Loucy (cell line): ENCODE results near the gene KREMEN1.
"Not testable (repeated sequence)": the region's sequence is repeated elsewhere in the genome, so short reads cannot be mapped to it uniquely, and the experiment has no call there.

ENCODE experiments used
- H2AFZ ChIP-seq: fragments of 200-600 bp; sonication (generic); 2 replicates; pipeline ENCODE4 v1.6.0; 2016; ENCODE audit warnings: antibody characterized with exemption, mild to moderate bottlenecking, low read length, moderate library complexity
- H3F3A ChIP-seq: fragments of 200-600 bp; 2 replicates; pipeline ENCODE4 v1.6.0; 2016; ENCODE audit warnings: antibody characterized with exemption, low read depth, mild to moderate bottlenecking
- H3K27me3 ChIP-seq: fragments of 200-600 bp; sonication (generic); 2 replicates; pipeline ENCODE4 v1.6.1; 2014; ENCODE audit warnings: low read length, mild to moderate bottlenecking; ENCODE audit not compliant: insufficient read depth, poor library complexity, severe bottlenecking
- H3K36me3 ChIP-seq: fragments of 200-600 bp; sonication (generic); 2 replicates; pipeline ENCODE4 v1.6.1; 2016; ENCODE audit warnings: low read length; ENCODE audit not compliant: insufficient read depth
- H3K4me1 ChIP-seq: fragments of 200-600 bp; sonication (generic); 2 replicates; pipeline ENCODE4 v1.5.1; 2014; ENCODE audit warnings: low read length, mild to moderate bottlenecking; ENCODE audit not compliant: insufficient read depth, poor library complexity, severe bottlenecking
- H3K4me2 ChIP-seq: fragments of 200-600 bp; sonication (generic); 2 replicates; pipeline ENCODE4 v1.6.0; 2014; ENCODE audit warnings: antibody characterized with exemption, low read length, low read depth, mild to moderate bottlenecking; ENCODE audit not compliant: poor library complexity, severe bottlenecking
- H3K4me3 ChIP-seq: fragments of 200-600 bp; sonication (generic); 2 replicates; pipeline ENCODE4 v1.5.1; 2014; ENCODE audit warnings: low read length, mild to moderate bottlenecking, mixed read lengths; ENCODE audit not compliant: poor library complexity, severe bottlenecking
- H3K79me2 ChIP-seq: fragments of 200-600 bp; sonication (generic); 2 replicates; pipeline ENCODE4 v1.6.1; 2014; ENCODE audit warnings: low read length; ENCODE audit not compliant: insufficient read depth
- H3K9ac ChIP-seq: fragments of 200-600 bp; sonication (generic); 2 replicates; pipeline ENCODE4 v1.6.0; 2014; ENCODE audit warnings: mild to moderate bottlenecking, low read depth, low read length, moderate library complexity; ENCODE audit not compliant: poor library complexity, severe bottlenecking
- H3K9me2 ChIP-seq: fragments of 200-600 bp; sonication (generic); replicated peaks from 2 replicates; pipeline ENCODE4 v1.6.1; 2016; ENCODE audit warnings: low read depth, low read length, mixed read lengths
- H3K9me3 ChIP-seq: fragments of 200-600 bp; sonication (generic); 2 replicates; pipeline ENCODE4 v1.6.1; 2014; ENCODE audit warnings: mild to moderate bottlenecking, antibody characterized with exemption, low read length, low read depth; ENCODE audit not compliant: insufficient read depth
- H4K20me1 ChIP-seq: fragments of 200-600 bp; sonication (generic); 2 replicates; pipeline ENCODE4 v1.6.0; 2014; ENCODE audit warnings: antibody characterized with exemption, low read length, mild to moderate bottlenecking; ENCODE audit not compliant: insufficient read depth, poor library complexity, severe bottlenecking
- EZH2phosphoT487 ChIP-seq: fragments of 200-600 bp; IDR thresholded peaks from 2 replicates; pipeline ENCODE4 v1.6.1; 2018; ENCODE audit warnings: antibody characterized with exemption, mild to moderate bottlenecking, moderate library complexity, borderline replicate concordance
- TF ChIP-seq, protein P1 (sequence below): fragments of 200-600 bp; sonication (generic); conservative IDR thresholded peaks from 2 replicates; pipeline ENCODE4 v1.5.1; 2014; ENCODE audit warnings: mild to moderate bottlenecking, antibody characterized with exemption, low read length

The KREMEN1 gene

DNA sequence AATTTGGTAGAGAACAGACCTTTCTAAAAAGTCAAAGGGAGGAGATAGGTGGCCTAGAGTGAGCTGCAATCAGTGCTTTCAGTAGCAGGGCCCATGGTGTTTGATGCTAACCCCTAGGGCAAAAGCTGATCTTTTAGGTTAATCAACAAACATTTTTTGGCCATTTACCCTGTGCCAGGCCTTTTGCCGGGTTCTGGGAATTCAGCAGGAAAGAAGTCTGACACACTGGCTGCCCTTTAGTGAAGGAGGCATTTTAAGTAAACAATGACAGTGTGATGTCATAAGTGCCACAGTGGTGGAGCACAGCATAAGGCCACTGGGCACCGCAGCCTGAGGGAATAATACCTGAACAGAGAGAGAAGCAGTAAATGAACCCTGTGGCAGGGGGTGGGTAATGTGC, 40.3 kb upstream of the KREMEN1 start:
- Histone ChIP-seq H4K20me1 (no peaks in the 10 kb centered on the region), H3K27me3 (no peaks in the 10 kb centered on the region), H3K9ac (no peak overlapping the region), H3F3A (no peaks in the 10 kb centered on the region), H3K4me1 (peaks cover 33% of the 10 kb centered on the region), H3K9me2 (no peaks in the 10 kb centered on the region), H3K4me3 (no peak overlapping the region), H3K9me3 (no peaks in the 10 kb centered on the region), H3K79me2 (peaks cover 3% of the 10 kb centered on the region; the same call in 1 of the 2 replicates), H3K36me3 (no peaks in the 10 kb centered on the region), H2AFZ (no peak overlapping the region), H3K4me2 (no peak overlapping the region)
- TF ChIP-seq, protein P1, sequence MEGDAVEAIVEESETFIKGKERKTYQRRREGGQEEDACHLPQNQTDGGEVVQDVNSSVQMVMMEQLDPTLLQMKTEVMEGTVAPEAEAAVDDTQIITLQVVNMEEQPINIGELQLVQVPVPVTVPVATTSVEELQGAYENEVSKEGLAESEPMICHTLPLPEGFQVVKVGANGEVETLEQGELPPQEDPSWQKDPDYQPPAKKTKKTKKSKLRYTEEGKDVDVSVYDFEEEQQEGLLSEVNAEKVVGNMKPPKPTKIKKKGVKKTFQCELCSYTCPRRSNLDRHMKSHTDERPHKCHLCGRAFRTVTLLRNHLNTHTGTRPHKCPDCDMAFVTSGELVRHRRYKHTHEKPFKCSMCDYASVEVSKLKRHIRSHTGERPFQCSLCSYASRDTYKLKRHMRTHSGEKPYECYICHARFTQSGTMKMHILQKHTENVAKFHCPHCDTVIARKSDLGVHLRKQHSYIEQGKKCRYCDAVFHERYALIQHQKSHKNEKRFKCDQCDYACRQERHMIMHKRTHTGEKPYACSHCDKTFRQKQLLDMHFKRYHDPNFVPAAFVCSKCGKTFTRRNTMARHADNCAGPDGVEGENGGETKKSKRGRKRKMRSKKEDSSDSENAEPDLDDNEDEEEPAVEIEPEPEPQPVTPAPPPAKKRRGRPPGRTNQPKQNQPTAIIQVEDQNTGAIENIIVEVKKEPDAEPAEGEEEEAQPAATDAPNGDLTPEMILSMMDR, result no peak
- TF ChIP-seq EZH2phosphoT487, result no peak

DNA sequence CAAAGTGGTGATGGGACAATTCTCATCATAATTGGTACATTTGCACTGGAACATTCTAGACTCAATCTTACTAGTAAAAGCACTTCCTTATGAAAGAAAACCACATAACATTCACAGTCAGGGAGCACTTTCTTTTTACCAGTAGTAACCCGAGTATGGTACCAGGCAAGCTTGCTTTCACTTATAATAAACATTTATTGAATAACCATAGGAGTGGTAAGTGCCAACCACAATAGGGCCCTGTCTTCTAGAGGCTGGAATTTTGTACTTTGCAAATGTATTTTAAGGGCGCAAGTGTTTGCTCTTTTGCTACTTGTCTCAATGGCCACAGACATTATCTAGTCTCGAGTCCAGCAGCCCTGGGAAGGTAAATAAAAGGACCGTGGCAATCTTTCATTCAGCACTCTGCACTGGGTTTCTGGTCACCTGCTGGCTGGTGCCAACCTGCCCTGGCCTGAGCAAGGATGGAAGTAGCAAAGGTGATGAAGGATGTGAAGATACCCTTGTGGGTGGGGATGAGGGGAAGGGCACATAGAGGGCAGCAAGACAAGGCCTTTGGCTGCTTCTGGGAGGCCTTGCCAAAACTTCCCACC, 35.4 kb upstream of the KREMEN1 start:
- H3K4me3 ChIP-seq, result no peak overlapping the region
- no peak overlapping the region for H3K4me2 ChIP-seq
- peaks cover 3% of the 10 kb centered on the region; the same call in 1 of the 2 replicates for H3K79me2 ChIP-seq
- H3K4me1 ChIP-seq, result peaks cover 24% of the 10 kb centered on the region
- no peak overlapping the region for H3K9ac ChIP-seq
- TF ChIP-seq, protein P1, result no peak
- no peak for TF ChIP-seq EZH2phosphoT487
- no peaks in the 10 kb centered on the region for H3K9me2 ChIP-seq
- no peaks in the 10 kb centered on the region for H3K9me3 ChIP-seq
- H2AFZ ChIP-seq, result no peak overlapping the region
- no peaks in the 10 kb centered on the region for H3K27me3 ChIP-seq
- H4K20me1 ChIP-seq, result no peaks in the 10 kb centered on the region
- no peaks in the 10 kb centered on the region for H3F3A ChIP-seq
- H3K36me3 ChIP-seq, result no peaks in the 10 kb centered on the region

DNA sequence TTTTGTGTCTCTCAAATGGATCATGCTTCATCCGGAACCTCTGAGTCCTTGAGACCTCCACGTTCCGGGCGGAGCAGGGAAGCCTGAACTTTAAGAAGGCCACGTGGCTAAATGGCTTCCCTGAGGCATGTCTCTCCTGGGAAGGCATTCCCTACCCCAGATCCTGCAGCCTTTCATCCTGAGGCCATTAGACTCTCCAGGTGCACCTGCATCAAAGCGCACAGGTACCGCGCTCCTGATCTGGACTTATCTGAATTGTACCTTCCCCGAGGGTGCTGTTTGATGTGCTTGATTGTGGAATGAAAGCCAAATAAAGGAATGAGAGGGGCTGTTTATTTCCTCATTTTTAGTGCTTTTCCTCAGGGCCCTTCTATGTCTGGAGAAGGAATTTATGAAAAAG, 33.7 kb upstream of the KREMEN1 start:
- Histone ChIP-seq H3K9ac (no peak overlapping the region), H3K79me2 (peaks cover 3% of the 10 kb centered on the region; the same call in 1 of the 2 replicates), H3K9me2 (no peaks in the 10 kb centered on the region), H2AFZ (no peak overlapping the region), H3K4me3 (no peak overlapping the region), H3K27me3 (no peaks in the 10 kb centered on the region), H3K9me3 (no peaks in the 10 kb centered on the region), H3F3A (no peaks in the 10 kb centered on the region), H3K4me2 (no peak overlapping the region), H3K36me3 (peaks cover 7% of the 10 kb centered on the region; the same call in 1 of the 2 replicates), H3K4me1 (peaks cover 22% of the 10 kb centered on the region), H4K20me1 (no peaks in the 10 kb centered on the region)
- no peak for TF ChIP-seq EZH2phosphoT487
- TF ChIP-seq, protein P1, result no peak

DNA sequence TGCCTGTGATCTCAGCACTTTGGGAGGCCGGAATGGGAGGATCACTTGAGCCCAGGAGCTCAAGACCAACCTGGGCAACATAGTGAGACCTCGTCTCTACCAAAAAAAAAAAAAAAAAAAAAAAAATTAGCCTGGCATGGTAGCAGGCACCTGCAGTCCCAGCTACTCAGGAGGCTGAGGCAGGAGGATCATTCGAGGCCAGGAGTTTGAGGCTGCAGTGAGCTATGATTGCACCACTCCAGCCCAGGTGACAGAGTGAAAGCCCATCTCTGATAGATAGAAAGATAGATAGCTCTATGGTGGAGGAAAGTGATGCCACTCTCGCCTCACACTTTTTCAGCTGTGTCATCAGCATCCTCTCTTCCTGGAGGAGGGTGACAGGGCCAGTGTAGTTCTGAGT, 33.2 kb upstream of the KREMEN1 start:
- Histone ChIP-seq H3K36me3 (peaks cover 12% of the 10 kb centered on the region; the same call in 1 of the 2 replicates), H3K4me1 (peaks cover 22% of the 10 kb centered on the region)
- not testable (repeated sequence) for H3K79me2 ChIP-seq, H3K9ac ChIP-seq, H2AFZ ChIP-seq, H3K9me2 ChIP-seq, H3K9me3 ChIP-seq, H3K4me2 ChIP-seq, H3F3A ChIP-seq, H3K27me3 ChIP-seq, H3K4me3 ChIP-seq, H4K20me1 ChIP-seq
